HG03342 (cell line): ENCODE data around the gene KCNG1.
"Not testable (repeated sequence)": the region's sequence is repeated elsewhere in the genome, so short reads cannot be mapped to it uniquely, and the experiment has no call there.

Experiments
- ATAC-seq: cut with Tn5 transposase; IDR thresholded peaks from one replicate; pipeline ENCODE4 v1.9.1; 2021; ENCODE audit warnings: mild to moderate bottlenecking, moderate library complexity; ENCODE audit not compliant: unreplicated experiment

The KCNG1 gene

DNA sequence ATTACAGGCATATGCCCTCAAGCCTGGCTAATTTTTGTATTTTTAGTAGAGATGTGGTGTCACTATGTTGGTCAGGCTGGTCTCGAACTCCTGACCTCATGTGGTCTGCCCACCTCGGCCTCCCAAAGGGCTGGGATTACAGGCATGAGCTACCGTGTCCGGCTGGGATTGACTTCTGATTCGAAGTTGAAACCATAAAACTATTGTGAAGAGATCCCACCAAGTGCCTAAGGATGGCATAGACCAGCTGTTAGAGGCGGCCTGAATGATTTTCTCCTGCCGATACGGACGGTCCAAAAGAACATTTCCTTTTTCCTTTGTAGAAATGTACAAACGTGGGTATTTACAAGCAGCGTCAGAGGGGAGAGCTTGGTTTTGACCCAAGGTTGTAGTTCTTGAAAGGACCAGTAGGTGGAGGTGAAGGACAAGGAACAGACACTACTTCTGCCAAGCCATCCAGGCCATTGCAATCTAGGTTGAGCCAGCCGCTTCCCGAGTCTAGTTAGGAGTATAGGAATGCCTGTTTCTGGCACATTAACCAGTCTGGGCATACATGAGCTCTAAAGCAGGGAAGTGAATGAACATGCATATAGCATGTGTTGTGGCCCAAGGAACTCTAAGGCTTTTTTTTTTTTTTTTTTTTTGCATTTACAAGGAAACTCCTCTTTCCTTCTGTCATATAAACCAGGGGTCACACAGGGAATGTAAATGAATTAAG, 35.3 kb downstream of the KCNG1 start:
- ATAC-seq, result peak; percentile 56

GRCh38 chr20:50983321-50983720, 39.6 kb downstream of the KCNG1 start:
- no peak for ATAC-seq

DNA sequence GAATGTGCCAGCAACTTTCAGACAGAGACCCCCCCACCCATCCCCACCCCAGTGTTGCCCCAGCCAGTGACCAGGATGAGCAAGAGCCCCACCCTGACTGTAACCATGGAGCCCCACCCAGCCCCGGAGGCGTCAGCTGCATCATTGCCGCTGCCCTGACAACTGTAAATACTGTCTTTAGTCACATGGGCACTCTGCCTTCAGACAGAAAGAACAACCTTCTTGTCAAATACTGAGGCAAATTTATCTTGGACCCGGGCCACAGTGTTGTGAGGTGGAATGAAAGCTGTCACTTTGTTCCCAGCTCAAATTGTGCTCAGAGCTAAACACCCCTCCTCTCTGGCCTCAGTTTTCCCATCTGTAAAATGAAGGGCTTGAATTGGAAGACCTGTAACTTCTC, 40.5 kb downstream of the KCNG1 start:
- no peak for ATAC-seq

- ATAC-seq, result no peak
These were observed 41.2 kb downstream of the KCNG1 start for GRCh38 chr20:50981714-50982048.

- ATAC-seq, result no peak
These were observed 41.8 kb downstream of the KCNG1 start for GRCh38 chr20:50980851-50981713.

DNA sequence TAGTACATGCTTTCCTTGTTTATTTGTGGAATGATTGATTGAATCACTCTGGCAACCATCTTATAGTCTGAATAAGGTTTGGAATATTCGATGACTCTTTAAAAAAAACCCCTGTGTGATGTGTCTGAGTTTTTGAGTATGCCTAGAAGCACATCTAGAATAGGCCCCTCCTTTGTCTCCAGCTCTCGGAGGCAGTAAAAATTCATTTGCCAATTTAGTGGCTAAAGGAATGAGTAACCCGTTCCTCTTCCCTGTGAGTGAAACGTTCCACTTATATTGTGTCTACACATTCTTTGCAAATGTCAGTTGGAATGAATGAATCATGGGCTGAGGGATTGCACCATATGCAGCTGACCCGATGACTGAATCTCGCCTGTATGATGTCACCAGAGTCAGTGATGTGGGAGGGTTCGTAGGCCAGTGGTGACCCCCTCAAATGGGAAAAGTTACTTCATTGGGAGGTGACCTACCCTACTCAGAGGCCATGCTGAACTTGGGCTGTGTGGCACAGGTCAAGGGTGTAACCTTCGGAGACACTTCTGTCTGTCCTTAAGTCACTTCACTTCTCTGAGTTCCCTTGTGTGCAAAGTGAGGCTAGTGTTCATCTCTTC, 42.7 kb downstream of the KCNG1 start:
- no peak for ATAC-seq

- ATAC-seq, result not testable (repeated sequence)
These were observed 44.4 kb downstream of the KCNG1 start for GRCh38 chr20:50978533-50978932.

DNA sequence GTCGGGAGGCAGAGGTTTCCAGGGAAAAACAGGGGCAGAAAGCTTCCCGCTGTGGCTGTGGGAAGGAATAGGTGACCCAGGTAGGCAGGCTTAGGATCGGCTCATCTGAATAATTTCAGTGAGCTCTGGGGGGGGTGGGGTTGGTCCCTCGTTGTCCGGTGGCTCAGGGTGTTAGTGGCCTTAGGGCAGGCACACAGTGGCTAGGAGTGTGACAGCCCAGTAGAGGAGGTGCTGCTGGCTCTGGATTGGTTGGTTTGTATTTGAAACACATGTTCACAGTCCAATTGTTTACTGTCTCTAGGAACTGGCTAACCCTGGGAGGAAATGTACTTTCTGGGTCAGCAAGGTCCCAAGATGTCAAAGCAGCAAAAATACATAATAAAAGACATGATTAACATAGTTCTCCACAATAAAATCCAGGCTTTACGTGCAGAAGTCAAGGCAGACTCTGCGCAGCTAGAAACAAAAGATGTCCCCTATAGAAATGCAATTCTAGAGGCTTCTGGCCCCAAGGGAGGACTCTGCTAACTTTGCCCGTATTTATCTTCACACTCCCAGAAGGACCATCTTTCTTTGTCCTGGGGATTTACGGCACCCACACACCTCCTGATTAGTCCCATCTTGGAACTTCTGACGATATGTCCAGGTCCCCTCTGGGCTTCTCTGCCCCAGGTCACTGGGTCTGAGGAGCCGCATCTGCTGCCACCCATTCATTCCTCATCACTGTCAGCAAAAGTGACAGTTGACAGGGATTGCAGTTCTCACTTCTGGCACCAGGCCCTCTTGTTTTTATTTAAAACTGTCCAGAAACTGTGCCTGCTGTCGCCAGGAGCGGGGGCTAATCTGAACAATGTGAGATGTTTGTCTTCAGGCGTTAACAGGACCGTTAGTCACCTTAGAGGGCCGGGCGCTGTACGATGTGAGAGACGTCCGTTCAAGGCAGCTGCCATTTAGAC, 45.6 kb downstream of the KCNG1 start:
- no peak for ATAC-seq

DNA sequence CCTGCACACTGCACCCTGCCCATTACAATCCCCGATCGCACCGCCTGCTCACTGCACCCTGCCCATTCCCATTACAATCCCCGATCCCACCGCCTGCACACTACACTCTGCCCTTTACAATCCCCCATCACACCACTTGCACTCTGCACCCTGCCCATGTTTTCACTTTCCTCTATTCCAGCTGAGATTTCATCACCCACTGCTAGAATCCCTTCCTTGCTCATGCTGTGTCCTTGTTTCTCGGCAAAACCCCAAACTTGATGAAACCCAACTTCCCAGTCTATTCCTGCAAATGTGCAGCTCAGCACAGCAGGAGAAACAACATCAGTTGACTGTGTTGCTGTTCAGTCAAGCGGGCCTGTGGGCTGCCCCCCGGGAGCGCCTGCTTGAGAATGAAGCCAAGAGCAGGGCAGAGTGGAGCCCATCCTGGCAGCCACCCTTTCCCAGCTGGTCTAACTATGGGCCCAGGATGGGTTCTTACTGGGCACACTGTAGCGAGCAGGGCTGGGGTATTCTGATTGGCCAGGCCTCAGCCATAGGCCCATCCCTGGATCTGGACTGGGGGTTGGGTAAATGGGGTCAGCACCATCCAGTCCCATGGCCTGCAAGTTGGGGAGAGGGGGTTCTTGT, 47.1 kb downstream of the KCNG1 start:
- ATAC-seq, result no peak

- no peak for ATAC-seq
These were observed 53.0 kb downstream of the KCNG1 start for GRCh38 chr20:50969912-50970311.

DNA sequence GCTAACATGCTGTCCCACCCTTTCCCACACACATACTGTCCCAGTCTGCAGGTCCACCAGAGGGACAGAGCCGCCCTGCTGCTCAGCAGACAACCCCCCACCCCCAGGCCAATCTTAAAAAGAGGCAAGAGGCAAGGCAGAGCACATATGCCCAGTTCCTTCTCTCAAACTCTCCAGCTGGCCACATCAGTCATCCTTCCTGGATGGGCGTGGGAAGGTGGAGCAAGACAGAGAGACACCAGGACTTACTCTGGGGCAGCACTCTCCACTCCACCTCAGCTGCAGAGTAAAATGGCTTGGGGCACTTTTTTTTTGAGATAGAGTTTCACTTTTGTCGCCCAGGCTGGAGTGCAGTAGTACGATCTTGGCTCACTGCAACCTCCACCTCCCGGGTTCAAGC, 53.5 kb downstream of the KCNG1 start:
- no peak for ATAC-seq

DNA sequence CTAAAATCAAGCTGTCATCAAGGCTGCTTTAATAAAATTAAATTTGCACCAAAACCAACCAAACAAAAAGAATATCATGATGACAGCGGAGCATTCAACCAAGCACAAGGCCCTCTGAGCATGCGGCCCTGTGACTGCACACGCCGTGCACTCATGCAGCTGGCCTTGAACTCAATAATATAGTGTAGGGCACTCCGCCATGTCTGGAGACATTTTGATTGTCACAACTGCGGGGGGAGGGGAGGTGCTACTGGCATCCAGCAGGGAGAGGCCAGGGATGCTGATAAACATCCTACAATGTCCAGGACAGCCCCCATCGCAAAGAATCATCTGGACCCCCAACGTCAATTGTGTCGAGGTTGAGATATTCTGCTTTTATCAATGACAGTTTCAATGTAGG, 54.6 kb downstream of the KCNG1 start:
- no peak for ATAC-seq

DNA sequence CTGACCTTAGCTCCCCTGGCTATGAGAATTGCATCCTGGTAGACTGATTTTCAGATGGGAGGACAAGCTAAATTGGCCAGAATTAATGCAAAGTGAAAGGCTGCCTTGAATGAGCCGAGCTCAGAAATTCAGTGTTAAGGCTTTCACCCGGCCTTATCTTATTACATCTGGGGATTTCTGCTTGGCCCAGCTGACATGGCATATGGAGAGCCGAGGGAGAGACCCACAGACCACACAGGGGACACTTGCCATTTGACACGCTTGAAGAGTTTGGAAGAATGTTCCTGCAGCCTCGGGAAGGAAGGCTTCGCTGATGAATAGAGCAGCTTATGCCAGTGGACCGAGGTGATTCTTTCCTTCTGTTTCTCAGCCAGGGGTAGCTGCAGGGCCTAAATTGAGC, 55.3 kb downstream of the KCNG1 start:
- no peak for ATAC-seq

GRCh38 chr20:50959543-50960126, 63.3 kb downstream of the KCNG1 start:
- ATAC-seq, result no peak

- ATAC-seq, result peak; percentile 79
These were observed 64.0 kb downstream of the KCNG1 start, which contains the start of gene MOCS3 for GRCh38 chr20:50958615-50959542. Gene MOCS3 (plus strand): TSS chr20:50958818. CDS start chr20:50958843, 25 bp downstream.

GRCh38 chr20:50957798-50958614, 64.9 kb downstream of the KCNG1 start, which contains the start of gene DPM1:
Gene DPM1 (minus strand): TSS chr20:50958532. CDS start chr20:50958523, 9 bp downstream.
- ATAC-seq, result peak; percentile 56

DNA sequence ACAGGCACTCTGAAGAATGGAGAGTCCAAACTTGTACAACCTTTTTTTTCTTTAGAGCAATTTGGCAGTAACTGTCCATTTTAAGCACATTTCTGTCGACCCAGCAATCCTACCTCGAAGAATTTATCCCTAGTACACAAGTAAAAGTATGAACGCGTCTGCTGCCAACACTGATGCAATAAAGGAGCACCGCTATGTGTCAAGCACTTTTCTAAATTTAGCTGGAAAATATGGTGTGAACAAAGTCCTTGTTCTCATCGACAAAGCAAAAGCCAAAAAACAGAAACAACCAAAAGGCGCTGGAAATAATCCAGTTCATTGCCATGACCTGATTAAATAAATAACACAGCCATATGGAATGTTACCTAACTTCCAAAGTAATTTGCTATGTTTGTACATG, 65.6 kb downstream of the KCNG1 start:
- no peak for ATAC-seq

DNA sequence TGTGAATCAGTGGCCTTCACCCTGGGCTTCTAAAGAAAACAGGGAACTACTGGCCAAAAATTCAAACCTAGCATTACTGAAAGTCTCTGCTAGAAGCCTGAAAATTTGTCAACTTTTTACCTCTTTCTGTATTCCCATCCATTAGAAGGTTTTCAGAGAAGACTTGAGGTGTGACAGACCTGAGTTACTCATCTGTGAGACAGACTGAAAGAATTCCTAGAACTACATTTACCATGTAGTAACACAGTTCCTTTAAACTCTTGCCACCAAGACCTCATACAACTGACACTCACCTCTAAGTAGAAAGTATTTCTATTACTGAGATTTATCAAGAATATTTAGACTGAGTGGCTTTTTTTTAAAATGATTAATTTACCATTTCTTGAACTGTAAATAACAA, 69.1 kb downstream of the KCNG1 start:
- no peak for ATAC-seq
